Right lobe of liver (tissue), 4 donors: ENCODE data around the gene GPR84.

Experiments
- CTCF ChIP-seq, 4 donors: fragments of 200-600 bp in 3 of 4; fragments of 450-650 bp in 1 of 4; IDR thresholded peaks; one replicate each; pipeline versions ENCODE4 v1.5.1 to v1.8.0; 2016 to 2022; ENCODE audit warnings: antibody characterized with exemption in 4 of 4, mild to moderate bottlenecking in 2 of 4
- POLR2A ChIP-seq: fragments of 450-650 bp; IDR thresholded peaks from one replicate; pipeline ENCODE4 v1.6.1; 2017; ENCODE audit warnings: antibody characterized with exemption, mild to moderate bottlenecking
- donor health status: DM: no; HTN: no; CAD: no.
- donor health status: DM: no; HTN: no; CAD: no.
- donor health status: DM: no; HTN: yes; CAD: no.

GRCh38 chr12:54389607-54390175, 25.4 kb upstream of the GPR84 start:
- TF ChIP-seq CTCF (IDR thresholded peaks at IDR 0.05) (no peak), POLR2A (no peak)
